ENCODE measurements around the gene SPINK1.
A peak's percentile ranks its signal among the peaks of the same experiment; 100 is the strongest.
"Not testable (repeated sequence)": the region's sequence is repeated elsewhere in the genome, so short reads cannot be mapped to it uniquely, and the experiment has no call there.

SPINK1 gene

DNA sequence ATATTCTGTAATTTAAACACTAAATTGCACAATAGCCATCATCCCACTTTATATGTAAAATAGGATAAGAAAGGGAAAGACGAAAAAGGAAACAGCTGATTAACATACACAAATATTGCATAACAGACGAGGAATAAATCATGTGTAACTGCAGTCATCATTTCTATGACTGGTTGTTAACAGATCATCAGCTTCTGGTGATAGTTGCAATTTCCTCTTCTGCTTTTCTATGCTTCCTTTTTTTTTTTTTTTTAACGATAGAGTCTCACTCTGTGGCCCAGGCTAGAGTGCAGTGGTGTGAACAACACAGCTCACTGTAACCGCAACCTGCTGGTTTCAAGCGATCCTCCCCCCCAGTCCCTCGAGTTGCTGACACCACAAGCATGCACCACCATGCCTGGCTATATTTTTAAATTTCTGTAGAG is 26.4 kb downstream of the SPINK1 start:
- DNase-seq (ENCODE audit: low read depth) = no peak

DNA sequence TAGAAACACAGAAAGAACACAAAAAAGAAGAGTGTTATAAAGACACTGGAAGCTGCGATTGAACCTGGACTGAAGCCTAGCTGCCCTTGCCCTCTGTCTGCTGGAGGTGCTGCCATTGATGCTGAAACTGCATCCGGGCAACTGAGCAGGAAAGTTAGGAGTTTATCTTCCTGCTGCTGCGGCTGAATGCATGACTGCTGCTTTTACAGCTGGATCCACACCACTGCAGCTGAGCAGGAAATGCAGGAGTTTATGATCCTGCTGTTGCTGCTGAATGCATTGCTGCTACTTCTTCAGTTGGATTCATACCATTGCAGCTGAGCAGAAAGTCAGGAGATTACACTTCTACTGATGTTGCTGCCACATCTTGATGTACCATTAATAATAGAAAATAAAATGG is 27.1 kb downstream of the SPINK1 start:
- DNase-seq (ENCODE audit: low read depth) = no peak

DNA sequence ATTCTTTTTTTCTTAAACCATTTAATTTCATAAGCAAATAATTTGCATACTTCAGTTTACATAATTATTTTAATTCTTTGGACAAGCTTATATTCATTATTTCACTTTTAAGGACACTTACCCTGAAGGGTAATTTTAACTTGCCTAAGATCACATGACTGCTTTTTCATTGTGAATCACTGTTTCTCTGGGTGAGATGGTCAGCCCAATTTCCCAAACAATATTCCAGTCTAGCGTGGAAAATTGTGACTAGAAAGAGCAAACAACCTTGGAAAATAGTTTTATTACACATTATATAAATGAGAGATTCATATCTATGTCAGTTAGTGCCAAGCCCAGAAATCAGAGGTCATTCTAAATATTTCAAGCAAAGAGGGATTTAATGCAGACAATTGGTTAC is 27.5 kb downstream of the SPINK1 start:
- DNase-seq (ENCODE audit: low read depth) = no peak

DNA sequence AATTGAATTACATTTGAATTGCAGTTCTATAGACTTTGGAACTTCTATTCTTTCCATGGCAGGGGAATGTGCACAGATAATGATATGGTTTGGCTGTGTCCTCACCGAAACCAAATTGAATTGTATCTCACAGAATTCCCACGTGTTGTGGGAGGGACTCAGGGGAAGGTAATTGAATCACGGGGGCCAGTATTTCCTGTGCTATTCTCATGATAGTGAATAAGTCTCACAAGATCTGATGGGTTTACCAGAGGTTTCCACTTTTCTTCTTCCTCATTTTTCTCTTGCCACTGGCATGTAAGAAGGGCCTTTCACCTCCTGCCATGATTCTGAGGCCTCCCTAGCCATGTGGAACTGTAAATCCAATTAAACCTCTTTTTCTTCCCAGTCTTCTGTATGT is 28.3 kb downstream of the SPINK1 start:
- not testable (repeated sequence) for DNase-seq (ENCODE audit: low read depth)

DNA sequence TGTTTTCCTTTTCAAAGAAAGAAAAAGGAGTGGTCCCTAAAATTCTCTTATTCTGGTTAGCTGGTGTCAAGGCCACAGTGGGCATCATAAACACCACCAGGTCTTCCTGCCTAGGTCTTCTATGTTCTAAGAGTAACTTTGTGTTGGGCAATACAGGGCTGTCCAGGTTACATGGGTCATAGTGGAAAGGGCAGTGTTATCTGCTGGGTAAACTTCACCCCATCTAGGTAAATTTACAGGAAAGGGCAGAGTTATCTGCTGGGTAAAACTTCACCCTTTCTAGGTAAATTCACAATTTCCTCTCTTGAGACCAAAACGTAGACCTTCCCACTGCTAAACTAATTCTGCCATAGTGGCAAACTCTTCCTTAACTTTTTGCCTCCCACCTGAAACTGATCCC is 30.0 kb downstream of the SPINK1 start:
- DNase-seq (ENCODE audit: low read depth) = no peak

DNA sequence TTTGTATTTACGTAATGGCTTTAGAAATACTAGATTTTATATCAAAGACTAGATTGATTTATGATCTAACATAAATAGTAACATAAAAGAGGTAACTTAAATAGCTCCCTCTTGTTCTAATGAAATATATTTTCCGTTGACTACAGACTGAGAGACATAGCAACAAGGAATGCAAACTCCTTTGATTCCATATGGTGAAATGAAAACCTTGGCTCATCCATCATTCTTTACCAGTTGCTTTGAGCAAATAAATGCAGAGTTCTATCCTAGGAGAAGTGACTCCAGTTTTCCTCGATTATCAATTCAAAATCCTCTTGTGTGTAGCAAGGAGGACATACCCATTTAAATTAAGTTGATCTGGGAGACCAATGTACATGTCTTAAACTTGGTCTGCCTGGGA is 31.0 kb downstream of the SPINK1 start:
- DNase-seq (ENCODE audit: low read depth) = no peak

DNA sequence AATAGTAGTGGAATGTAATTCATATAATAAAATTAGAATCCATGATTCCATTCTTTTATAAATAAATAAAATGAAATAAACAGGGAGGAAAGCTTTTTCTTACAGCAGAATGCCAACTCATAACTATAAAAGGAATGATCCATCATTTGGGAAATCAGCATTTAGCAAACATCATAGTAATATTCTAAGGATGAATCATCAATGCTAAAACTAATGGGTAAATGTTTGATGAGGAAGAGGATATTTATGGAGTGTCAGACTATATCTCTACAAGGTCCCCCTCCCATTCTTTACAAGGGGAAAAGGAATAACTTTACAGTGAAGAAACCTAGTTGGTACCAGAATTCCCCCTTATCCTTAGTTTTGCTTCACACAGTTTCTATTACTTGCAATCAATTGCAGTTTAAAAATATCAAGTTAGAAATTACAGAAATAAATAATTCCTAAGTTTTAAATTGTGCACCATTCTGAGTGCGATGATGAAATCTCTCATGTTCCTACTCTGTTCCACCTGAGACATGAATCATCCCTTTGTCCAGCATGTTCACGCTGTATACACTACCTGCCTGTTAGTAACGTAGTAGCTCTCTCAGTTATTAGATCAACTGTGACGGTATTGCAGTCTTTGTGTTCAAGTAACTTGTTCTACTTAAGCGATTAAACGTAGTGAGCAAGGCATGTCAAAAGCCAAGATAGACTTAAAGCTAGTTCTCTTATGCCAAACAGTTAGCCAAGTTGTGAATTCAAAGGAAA is 34.7 kb downstream of the SPINK1 start:
- DNase-seq (ENCODE audit: low read depth) = no peak

DNA sequence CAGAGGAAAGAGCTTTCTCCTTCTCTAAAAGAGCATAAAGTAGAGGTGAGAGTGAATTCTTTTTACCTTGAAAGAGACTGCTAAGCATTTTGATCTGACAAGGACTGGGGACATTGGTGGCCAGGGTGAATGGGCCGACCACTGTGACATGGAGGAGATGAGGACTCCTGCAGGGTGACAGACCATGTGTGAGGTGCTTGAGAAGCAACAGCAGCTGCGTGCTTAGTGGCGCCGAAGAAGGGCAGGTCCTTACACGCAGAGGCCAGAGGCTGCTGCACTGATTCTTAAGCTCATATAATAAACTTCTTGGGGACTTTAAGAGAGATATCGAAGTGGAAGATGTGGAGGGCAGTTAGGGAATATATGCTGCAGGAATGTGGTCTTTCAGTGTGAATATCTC is 40.3 kb downstream of the SPINK1 start:
- no peak for DNase-seq (ENCODE audit: low read depth)

DNA sequence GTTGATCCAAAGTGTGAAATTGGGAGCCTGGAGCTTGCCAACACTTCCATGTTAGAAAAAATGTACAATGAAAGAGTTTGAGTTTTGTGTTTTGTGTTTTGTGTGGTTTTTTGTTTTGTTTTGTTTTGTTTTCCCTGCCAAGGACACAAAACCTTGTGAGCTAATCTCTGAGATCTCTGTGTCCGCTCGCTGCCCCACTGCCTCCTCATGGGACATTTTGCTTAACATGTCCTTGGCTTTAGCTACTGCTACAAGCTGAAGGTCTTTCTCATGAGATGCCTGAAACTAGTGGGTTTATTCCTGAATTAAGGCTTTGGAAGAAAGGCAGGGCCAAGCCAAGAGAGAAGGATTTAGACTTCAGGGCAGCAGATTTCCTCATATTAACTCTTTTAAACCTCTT is 41.7 kb downstream of the SPINK1 start:
- DNase-seq (ENCODE audit: low read depth) = no peak

DNA sequence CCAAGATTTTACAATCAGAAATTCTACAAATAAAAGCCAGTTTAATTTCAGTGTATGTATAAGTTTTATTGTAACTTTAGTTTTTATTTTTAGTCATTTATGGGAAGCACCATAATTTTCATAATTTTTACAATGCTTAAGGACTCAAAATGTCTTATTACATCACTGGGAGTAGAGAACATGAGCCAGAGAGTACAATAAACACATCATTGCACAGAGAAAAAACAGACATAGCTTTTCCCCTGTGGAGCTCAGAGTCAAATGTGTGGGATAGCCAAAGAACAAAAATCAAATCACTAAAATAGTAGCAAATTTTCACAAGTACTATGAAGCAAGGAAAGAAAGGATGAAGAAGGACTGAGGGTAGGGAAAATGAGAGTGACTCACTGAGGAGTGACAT is 43.4 kb downstream of the SPINK1 start:
- DNase-seq (ENCODE audit: low read depth) = no peak

DNA sequence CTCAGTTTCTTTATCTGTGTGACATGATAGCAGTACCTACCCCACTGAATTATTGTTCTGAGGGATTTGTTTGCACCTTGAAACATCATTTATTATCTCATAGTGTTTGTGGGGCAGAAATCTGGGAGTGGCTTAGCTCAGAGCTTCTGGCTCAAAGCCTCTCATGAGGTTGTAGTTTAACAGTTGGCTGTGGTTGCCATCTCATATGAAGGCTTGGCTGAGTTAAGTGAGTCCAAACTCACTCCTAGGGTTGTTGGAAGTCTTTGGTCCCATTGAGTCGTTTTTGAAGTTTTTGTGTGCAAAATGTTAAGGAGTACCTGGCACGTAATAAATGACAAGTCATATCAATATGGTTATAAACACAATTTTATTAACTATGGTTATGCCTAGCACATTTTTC is 45.3 kb downstream of the SPINK1 start:
- DNase-seq (ENCODE audit: low read depth) = no peak

DNA sequence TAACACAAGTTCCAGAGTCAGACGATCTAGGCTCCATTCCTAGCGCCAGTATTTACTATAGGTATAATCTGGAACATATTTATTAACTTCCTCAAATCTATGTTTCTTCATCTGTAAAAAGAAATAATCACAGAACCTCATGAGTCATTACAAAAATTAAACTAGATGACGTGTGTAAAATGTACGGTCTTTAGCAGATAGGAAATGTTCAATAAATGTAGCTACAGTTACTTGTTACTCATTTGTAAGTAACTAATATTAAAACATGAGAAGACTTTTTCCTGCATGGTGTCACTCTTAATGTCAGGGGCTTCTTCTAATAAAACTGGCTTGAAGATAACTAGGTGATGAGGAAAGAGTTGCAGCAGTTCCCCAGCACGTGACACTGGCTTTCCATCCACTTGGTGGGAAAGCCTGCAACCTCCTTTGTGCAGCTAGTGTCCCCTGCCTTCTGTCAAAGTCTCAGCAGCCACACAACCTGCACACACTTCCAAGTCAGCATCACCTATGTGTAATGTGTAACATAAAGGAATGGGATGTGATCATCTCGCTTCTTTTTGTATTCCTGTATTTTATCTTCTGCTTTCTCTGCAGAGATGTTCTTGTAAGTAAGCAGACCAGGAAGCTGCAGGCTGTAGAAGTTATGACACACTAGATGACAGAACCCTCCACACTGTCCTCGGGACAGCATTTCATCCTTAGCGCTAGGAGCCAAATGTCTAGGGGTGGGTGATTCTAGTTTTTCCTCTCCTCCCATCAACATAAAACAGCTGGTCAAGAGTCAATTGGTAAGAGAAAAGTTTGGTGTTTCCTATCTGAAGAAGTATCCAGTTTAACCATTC is 47.1 kb downstream of the SPINK1 start:
- DNase-seq (ENCODE audit: low read depth) = no peak

DNA sequence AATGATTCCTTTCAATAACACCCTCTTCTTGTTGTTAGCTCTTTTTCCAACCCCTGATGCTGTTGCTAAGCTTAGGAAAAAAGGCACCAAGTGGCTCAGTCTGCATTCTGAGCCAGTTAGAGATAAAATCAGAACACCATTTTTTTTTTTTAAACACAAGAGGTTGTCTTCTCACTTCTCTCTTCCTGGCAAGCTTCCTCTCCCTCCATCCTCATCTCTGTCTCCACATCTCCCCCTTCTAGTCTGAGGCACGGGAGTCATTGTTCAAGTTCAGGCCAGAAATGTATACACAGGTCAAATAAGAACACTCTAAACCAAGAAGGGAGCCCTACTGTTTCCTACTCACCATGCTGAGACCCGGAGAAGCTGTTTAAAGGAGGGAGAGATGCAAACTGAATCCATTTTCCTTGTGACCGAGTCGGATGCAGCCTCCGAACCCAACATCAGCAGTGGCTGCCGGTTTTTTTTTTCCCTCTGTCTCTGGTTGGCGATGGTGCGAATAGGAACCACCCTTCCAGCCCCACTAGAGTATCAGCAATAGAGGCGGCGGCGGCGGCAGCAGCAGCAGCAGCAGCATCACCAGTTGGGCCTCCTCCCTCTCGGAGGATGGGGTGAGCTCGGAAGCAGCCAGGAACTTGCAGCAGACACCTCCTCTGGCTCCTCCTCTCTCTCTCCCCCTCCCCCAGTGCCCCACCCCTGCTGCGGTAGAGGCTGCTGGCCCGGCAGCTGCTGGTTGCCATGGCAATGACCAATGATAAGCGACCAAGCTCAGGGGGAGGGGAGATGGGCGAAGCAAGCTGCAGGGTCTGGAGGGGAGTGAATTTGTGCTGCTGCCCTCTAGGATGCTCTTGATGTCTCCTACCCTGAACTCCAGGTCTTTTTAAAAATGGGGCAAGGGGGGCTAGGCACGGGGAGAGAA is 49.1 kb downstream of the SPINK1 start, which contains the start of gene JAKMIP2:
Gene JAKMIP2 (minus strand): TSS at position 619 of the 919 bp plus-strand sequence. CDS start 110,922 bp downstream, outside the sequence.
- DNase-seq (ENCODE audit: low read depth) = peak; percentile 82

DNA sequence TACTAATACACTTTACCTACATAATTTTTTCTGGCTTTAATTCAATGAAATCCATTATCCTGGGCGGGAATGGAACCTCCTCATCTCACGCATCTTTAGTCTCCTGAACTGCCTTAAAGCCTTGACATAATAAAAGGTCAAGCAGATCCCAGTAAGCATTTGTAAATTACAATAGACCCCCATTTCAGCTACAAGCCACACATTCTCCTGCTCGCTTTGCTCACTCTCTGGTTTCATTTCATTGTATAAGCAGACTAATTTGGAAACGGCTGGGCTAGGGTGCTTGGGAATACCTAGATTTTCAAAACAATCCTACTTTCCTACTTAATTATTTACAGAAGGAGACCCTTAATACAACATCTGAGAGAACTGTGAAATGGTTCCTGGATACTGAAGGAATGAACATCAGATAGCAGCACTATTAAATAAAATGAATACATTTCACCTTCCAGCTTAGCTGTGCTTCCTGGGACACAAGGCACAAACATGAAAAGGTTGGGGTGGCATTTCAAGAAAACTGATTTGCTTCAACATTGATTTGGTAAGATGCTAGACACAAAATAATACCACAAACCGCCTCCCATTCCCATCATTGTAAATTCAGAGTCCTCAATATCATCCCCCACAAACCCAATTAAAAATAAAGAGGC is 50.4 kb downstream of the SPINK1 start:
- DNase-seq (ENCODE audit: low read depth) = no peak

DNA sequence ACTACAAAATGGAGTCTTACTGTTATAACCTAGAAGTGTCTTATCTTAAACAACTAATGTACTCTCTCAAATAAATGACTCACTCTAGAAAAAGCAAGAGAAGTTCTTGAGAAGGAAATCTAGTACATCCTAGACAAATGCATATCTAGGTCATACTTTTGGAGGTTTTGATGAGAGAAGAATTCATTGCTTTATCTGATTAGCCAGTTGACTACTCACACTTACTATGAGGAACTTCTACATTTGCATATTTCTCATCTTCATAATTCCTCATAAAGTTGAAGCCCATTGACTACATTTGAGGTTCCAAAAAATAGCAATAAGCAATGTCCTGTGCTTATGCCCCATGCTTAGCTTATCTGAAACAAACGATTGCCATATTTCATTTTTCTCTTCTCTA is 51.8 kb downstream of the SPINK1 start:
- no peak for DNase-seq (ENCODE audit: low read depth)

DNA sequence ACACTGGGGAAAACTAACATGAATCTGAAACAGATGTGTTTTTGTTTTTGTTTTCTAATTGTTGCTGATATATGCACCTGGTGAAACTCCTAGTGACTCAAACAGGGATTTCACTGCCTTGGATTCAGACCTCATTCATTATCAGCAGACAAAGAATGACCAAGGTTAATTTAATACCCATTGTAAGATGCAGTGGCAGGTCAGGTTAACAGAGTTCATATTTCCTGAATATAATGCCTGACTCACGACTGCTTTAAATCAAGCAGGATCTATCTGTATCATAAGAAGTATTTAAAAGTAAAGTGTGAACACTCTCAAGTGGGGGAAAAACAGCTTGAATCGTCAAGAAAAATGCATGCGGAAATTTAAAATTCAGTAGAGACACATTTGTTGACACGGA is 54.5 kb downstream of the SPINK1 start:
- no peak for DNase-seq (ENCODE audit: low read depth)
